KMS-11 (cell line): ENCODE measurements around the gene C5orf15.

ENCODE experiments used
- H2AFZ ChIP-seq: fragments of 200-600 bp; sonication (generic); 2 replicates; pipeline ENCODE4 v1.6.1; 2016; ENCODE audit warnings: antibody characterized with exemption, mixed run types, low read depth
- H3K27ac ChIP-seq: fragments of 200-600 bp; sonication (generic); 2 replicates; pipeline ENCODE4 v1.6.1; 2016; ENCODE audit warnings: mild to moderate bottlenecking, mixed run types
- H3K27me3 ChIP-seq: fragments of 200-600 bp; sonication (generic); 2 replicates; pipeline ENCODE4 v1.6.1; 2017; ENCODE audit warnings: mild to moderate bottlenecking, low read depth, mixed run types, moderate library complexity; ENCODE audit not compliant: insufficient read depth
- H3K36me3 ChIP-seq: fragments of 200-600 bp; sonication (generic); 2 replicates; pipeline ENCODE4 v1.6.1; 2017; ENCODE audit warnings: mild to moderate bottlenecking, mixed run types; ENCODE audit not compliant: insufficient read depth
- H3K4me1 ChIP-seq: fragments of 200-600 bp; sonication (generic); 2 replicates; pipeline ENCODE4 v1.6.1; 2016; ENCODE audit warnings: mild to moderate bottlenecking, low read depth, mixed run types; ENCODE audit not compliant: poor library complexity, severe bottlenecking
- H3K4me2 ChIP-seq: fragments of 200-600 bp; sonication (generic); 2 replicates; pipeline ENCODE4 v1.7.0; 2016; ENCODE audit warnings: mild to moderate bottlenecking, mixed run types
- H3K4me3 ChIP-seq: fragments of 200-600 bp; sonication (generic); IDR thresholded peaks from 2 replicates; pipeline ENCODE4 v1.6.1; 2017; ENCODE audit warnings: low read depth, low read length, mixed read lengths; ENCODE audit not compliant: insufficient read depth
- H3K79me2 ChIP-seq: fragments of 200-600 bp; sonication (generic); 2 replicates; pipeline ENCODE4 v1.6.1; 2016; ENCODE audit warnings: low read depth, mixed run types; ENCODE audit not compliant: insufficient read depth
- H3K9ac ChIP-seq: fragments of 200-600 bp; sonication (generic); 2 replicates; pipeline ENCODE4 v1.6.1; 2016; ENCODE audit warnings: mild to moderate bottlenecking, mixed run types
- H4K20me1 ChIP-seq: fragments of 200-600 bp; sonication (generic); 2 replicates; pipeline ENCODE4 v1.6.1; 2016; ENCODE audit warnings: mild to moderate bottlenecking, mixed run types; ENCODE audit not compliant: insufficient read depth
- TF ChIP-seq, protein P1 (sequence below): fragments of 200-600 bp; sonication (generic); conservative IDR thresholded peaks from 2 replicates; pipeline ENCODE4 v1.6.1; 2017; ENCODE audit warnings: low read depth, mild to moderate bottlenecking, antibody characterized with exemption, low read length, moderate library complexity, mixed read lengths

The C5orf15 gene

DNA sequence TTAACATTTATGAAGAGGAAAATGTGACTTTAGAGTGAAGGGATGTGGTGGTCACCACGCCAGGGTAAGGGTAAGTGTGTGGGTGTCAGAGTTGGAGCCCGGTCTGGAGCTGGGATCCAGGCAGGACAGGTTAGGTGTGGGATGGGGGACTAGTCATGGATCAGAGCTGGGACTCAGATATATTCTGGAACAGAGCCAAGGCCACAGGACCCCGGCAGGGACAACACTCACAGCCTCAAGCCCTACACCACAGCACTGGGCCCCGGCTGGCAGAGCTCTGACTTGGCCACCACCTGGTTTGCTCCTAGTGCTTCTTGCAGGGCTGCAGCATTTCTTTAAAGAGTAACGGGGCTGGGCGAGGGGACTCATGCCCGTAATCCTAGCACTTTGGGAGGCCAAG lies 47.4 kb downstream of the C5orf15 start:
- H3K9ac ChIP-seq, result no peak overlapping the region
- no peak overlapping the region for H2AFZ ChIP-seq
- H4K20me1 ChIP-seq, result no peaks in the 10 kb centered on the region
- no peak overlapping the region for H3K4me3 ChIP-seq
- H3K27me3 ChIP-seq, result no peaks in the 10 kb centered on the region
- H3K4me2 ChIP-seq, result no peak overlapping the region
- TF ChIP-seq, protein P1, sequence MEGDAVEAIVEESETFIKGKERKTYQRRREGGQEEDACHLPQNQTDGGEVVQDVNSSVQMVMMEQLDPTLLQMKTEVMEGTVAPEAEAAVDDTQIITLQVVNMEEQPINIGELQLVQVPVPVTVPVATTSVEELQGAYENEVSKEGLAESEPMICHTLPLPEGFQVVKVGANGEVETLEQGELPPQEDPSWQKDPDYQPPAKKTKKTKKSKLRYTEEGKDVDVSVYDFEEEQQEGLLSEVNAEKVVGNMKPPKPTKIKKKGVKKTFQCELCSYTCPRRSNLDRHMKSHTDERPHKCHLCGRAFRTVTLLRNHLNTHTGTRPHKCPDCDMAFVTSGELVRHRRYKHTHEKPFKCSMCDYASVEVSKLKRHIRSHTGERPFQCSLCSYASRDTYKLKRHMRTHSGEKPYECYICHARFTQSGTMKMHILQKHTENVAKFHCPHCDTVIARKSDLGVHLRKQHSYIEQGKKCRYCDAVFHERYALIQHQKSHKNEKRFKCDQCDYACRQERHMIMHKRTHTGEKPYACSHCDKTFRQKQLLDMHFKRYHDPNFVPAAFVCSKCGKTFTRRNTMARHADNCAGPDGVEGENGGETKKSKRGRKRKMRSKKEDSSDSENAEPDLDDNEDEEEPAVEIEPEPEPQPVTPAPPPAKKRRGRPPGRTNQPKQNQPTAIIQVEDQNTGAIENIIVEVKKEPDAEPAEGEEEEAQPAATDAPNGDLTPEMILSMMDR, result no peak
- no peaks in the 10 kb centered on the region for H3K4me1 ChIP-seq
- H3K27ac ChIP-seq, result no peak overlapping the region
- no peaks in the 10 kb centered on the region for H3K79me2 ChIP-seq
- no peaks in the 10 kb centered on the region for H3K36me3 ChIP-seq

DNA sequence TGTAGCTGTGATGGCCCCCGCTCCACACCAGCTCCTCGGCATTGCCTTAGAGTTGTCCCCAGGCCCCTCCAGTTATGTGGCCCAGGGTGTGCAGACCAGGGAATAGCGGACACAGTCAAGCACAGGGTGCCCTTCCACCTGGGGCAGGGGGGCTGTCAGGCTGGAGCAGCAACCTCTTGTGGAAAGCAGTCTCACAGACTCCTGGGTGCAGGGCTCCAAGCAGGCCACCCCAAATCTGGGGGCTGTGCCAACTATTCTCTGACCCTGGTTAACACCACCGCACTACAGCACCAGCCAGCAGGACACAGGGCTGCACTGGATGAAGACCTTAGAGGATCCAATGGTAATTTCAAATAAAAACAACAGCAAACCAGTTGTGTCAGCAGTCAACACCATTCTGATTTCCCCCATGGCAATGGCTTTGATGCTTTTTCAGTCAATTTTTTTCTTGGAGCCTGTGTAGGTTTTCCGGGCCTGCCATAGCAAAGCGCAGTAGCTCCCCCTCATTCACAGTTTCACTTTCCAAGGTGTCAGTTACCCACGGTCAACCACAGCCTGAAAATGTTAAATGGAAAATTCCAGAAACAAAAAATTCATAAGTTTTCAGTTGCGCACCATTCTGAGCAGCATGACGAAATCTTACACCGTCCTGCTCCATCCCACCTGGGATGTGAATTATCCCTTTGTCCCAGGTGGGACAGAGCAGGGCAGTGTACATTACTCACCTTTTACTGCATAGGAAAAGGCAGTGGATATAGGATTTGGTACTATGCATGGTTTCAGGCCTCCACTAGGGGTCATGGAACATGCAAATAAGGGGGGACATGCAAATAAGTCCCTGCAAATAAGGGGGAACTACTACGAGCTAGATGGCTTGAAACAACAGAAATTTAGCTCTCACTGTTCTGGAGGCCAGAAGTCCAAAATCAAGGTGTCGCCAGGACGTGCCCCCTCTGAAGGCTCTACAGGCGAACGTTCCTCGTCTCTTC lies 49.0 kb downstream of the C5orf15 start:
- Histone ChIP-seq H3K9ac (no peak overlapping the region), H3K79me2 (no peaks in the 10 kb centered on the region), H3K27me3 (no peaks in the 10 kb centered on the region), H3K36me3 (no peaks in the 10 kb centered on the region), H3K27ac (no peak overlapping the region), H3K4me3 (no peak overlapping the region), H4K20me1 (no peaks in the 10 kb centered on the region), H2AFZ (no peak overlapping the region), H3K4me2 (no peak overlapping the region), H3K4me1 (no peaks in the 10 kb centered on the region)
- TF ChIP-seq, protein P1, result no peak

DNA sequence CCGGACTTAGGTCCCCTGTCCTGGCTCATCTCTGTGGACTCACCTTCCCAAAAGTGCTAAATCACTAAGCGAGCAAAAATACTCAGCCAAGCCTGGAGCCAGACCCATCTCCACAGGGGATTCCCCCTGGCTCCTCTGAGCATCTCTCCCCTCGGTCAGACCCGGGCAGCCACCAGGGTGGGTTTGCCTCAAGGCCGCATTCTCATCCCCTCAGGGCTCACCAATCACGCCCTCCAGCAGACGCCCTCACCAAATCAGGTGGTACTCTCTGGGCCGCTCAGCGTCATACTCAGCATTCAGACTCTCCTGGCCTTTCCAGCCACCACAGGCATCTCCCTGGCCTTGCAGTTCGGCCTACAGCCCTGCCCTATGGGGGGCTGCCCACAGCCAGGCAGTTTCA lies 49.7 kb downstream of the C5orf15 start:
- no peak overlapping the region for H3K4me3 ChIP-seq
- H4K20me1 ChIP-seq, result no peaks in the 10 kb centered on the region
- H3K4me1 ChIP-seq, result no peaks in the 10 kb centered on the region
- H3K27me3 ChIP-seq, result no peaks in the 10 kb centered on the region
- no peak overlapping the region for H3K4me2 ChIP-seq
- no peaks in the 10 kb centered on the region for H3K36me3 ChIP-seq
- no peak overlapping the region for H2AFZ ChIP-seq
- H3K79me2 ChIP-seq, result no peaks in the 10 kb centered on the region
- no peak overlapping the region for H3K9ac ChIP-seq
- TF ChIP-seq, protein P1, result no peak
- H3K27ac ChIP-seq, result no peak overlapping the region

DNA sequence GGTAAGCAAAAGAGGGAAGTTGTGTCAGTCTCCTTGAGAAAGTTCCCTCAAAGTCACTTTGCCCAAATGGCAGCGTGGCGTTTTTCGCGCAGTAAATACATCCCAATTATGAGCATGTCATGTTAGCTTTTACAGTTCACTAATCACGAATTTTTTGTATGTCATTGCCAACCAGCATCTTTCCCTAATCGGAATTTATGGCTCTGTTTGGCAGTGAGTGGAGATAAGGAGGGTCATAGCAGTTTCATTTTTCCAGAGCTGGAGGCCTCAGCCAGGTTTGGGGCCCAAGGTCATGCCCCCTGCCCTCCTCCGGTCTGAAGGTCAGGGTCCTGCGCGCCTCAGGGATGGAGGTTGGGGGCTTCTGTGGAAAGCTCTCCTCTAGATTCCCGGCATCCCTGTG lies 50.1 kb downstream of the C5orf15 start:
- Histone ChIP-seq H3K4me1 (no peaks in the 10 kb centered on the region), H3K36me3 (no peaks in the 10 kb centered on the region), H3K79me2 (no peaks in the 10 kb centered on the region), H3K4me2 (no peak overlapping the region), H3K27ac (no peak overlapping the region), H2AFZ (no peak overlapping the region), H3K27me3 (no peaks in the 10 kb centered on the region), H3K9ac (no peak overlapping the region), H3K4me3 (no peak overlapping the region), H4K20me1 (no peaks in the 10 kb centered on the region)
- TF ChIP-seq, protein P1, result no peak
